Measurements from ENCODE around the gene ST3GAL3. TPM values are rescaled to one million over a fixed set of nuclear protein-coding genes. Genes with fewer than 3 reads are reported as not detected.

Gene ST3GAL3
- total RNA-seq, 1 experiment from 2014 or later: 8.3 TPM

GRCh38 chr1:43854473-43854872 is 147.1 kb downstream of the ST3GAL3 start:
- no peak overlapping the region for H2BK12ac ChIP-seq (ENCODE audit: insufficient read length, low read depth, low read length)
- H4K8ac ChIP-seq (replicated peaks; ENCODE audit: insufficient read length, low read depth, low read length): no peak overlapping the region

More at GRCh38 chr1:43854473-43854872, 147.1 kb downstream of the ST3GAL3 start:
- no peaks in the 10 kb centered on the region for H3K9me3 Mint-ChIP-seq
- Histone ChIP-seq H2AK5ac (ENCODE audit: insufficient read length, low read length) (no peak overlapping the region), H3K27me3 (ENCODE audit: insufficient read depth, low read length) (no peaks in the 10 kb centered on the region), H4K20me1 (ENCODE audit: control insufficient read depth, insufficient read depth, insufficient read length) (no peaks in the 10 kb centered on the region), H2BK120ac (ENCODE audit: low read depth, low read length, poor library complexity, severe bottlenecking) (no peak overlapping the region), H3K14ac (ENCODE audit: insufficient read depth, low read length) (no peak overlapping the region), H3T11ph (ENCODE audit: low read length) (no peak overlapping the region), H2AFZ (ENCODE audit: low read length) (no peak overlapping the region), H2BK5ac (ENCODE audit: insufficient read length, low read length) (no peak overlapping the region), H3K23ac (ENCODE audit: insufficient read length, low read depth, low read length) (no peak overlapping the region), H3K79me1 (ENCODE audit: insufficient read depth, low read depth, low read length, poor library complexity, severe bottlenecking) (no peaks in the 10 kb centered on the region), H3K23me2 (ENCODE audit: insufficient read length, low read depth, low read length, poor library complexity, severe bottlenecking) (no peaks in the 10 kb centered on the region), H3K79me2 (ENCODE audit: insufficient read depth, low read length) (no peaks in the 10 kb centered on the region), H2BK20ac (ENCODE audit: low read depth, low read length, poor library complexity, severe bottlenecking) (no peak overlapping the region), H3K56ac (ENCODE audit: insufficient read length, low read depth, low read length) (no peak overlapping the region), H3K27ac (ENCODE audit: insufficient read length, low read depth, low read length) (no peak overlapping the region), H3K9ac (ENCODE audit: extremely low read depth, insufficient read length, low read length) (no peak overlapping the region), H3K9me3 (ENCODE audit: control insufficient read depth, low read depth, low read length) (no peaks in the 10 kb centered on the region), H3K18ac (ENCODE audit: insufficient read length, low read depth, low read length) (no peak overlapping the region), H4K5ac (ENCODE audit: insufficient read length, low read depth, low read length) (no peak overlapping the region), H3K4ac (ENCODE audit: low read depth, low read length) (no peak overlapping the region), H3K4me2 (ENCODE audit: insufficient read depth, insufficient read length, low read length) (no peak overlapping the region), H4K91ac (ENCODE audit: insufficient read length, low read depth, low read length) (no peak overlapping the region), H3K4me1 (ENCODE audit: insufficient read depth, low read length) (no peaks in the 10 kb centered on the region; the same call in 1 of the 2 replicates), H2BK15ac (ENCODE audit: low read depth, low read length) (no peak overlapping the region)
- WGBS (ENCODE audit: extremely low coverage, insufficient read length, low lambda C conversion rate): no CpG with 5 or more reads among the region's 4 CpGs
- no peak for TF ChIP-seq CTCF (conservative IDR thresholded peaks at IDR 0.05)
- H3K4me3 Mint-ChIP-seq: no peak overlapping the region
- H3K4me1 Mint-ChIP-seq: peaks cover 18 to 20% of the 10 kb centered on the region in 2 experiments
- no peaks in the 10 kb centered on the region for H3K27me3 Mint-ChIP-seq (ENCODE audit: low read depth)
- H3K36me3 Mint-ChIP-seq (ENCODE audit: insufficient read depth in 1 of 3, low read depth in 3 of 3): no peaks in the 10 kb centered on the region
- no peak overlapping the region for H3K27ac Mint-ChIP-seq
- no peak for DNase-seq
